Coronary artery (tissue), 2 donors: Measurements from ENCODE around the gene CDH4.

Experiments
- DNase-seq: peaks from one replicate; pipeline ENCODE4 v3.0.0-alpha.2; 2017; ENCODE audit warnings: low spot score
- H3K27ac ChIP-seq, 2 donors: fragments of 200-600 bp; sonication (generic); one replicate each; pipeline ENCODE4 v1.5.1; 2016 to 2019
- H3K4me3 ChIP-seq: fragments of 200-600 bp; sonication (generic); 2 replicates; pipeline ENCODE4 v1.5.1; 2016; ENCODE audit warnings: mild to moderate bottlenecking, moderate library complexity
- CTCF ChIP-seq: fragments of 200-600 bp; sonication (generic); IDR thresholded peaks from one replicate; pipeline ENCODE4 v1.5.1; 2019; ENCODE audit warnings: antibody characterized with exemption

The CDH4 gene

DNA sequence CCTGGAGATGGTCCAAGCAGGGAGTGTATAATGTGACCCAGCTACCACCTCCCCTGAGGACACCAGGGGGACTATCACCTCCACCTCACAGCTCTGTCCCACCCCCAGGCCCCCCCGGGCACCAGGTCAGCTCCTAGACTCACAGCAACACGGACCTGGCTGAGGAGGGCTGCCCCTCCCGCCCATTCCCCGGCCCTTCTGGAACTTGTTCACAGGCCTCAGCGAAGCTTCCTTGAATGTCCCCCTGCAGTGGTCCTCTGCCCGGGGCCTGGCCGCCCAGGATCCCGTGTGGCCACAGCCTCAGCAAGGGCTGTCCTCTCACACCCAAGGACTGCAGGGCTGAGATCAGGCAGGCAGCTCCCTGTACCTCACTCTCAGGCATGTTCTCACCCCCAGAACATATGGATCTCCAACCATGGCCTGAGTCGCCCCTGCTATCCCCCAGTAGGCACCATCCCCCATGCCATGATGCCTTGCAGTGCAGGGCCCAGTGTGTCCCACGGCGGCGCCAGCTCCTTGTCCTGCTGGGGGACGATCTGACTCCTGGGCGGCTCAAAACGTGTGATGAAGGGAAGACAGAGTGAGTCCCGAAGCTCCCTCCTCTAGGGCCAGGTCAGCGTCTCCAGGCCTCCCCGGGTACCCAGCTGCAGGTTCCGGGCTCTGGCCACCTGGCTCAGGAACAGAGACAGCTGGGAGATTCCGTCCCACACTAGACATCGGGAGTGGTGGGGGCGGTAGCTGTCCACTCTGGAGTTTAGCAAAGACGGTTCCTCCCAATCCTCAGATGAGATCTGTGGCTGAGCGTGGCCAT lies 655.2 kb downstream of the CDH4 start:
- no peak overlapping the region for H3K4me3 ChIP-seq
- DNase-seq, result no peak
- no peak overlapping the region for H3K27ac ChIP-seq
- TF ChIP-seq CTCF, result no peak

DNA sequence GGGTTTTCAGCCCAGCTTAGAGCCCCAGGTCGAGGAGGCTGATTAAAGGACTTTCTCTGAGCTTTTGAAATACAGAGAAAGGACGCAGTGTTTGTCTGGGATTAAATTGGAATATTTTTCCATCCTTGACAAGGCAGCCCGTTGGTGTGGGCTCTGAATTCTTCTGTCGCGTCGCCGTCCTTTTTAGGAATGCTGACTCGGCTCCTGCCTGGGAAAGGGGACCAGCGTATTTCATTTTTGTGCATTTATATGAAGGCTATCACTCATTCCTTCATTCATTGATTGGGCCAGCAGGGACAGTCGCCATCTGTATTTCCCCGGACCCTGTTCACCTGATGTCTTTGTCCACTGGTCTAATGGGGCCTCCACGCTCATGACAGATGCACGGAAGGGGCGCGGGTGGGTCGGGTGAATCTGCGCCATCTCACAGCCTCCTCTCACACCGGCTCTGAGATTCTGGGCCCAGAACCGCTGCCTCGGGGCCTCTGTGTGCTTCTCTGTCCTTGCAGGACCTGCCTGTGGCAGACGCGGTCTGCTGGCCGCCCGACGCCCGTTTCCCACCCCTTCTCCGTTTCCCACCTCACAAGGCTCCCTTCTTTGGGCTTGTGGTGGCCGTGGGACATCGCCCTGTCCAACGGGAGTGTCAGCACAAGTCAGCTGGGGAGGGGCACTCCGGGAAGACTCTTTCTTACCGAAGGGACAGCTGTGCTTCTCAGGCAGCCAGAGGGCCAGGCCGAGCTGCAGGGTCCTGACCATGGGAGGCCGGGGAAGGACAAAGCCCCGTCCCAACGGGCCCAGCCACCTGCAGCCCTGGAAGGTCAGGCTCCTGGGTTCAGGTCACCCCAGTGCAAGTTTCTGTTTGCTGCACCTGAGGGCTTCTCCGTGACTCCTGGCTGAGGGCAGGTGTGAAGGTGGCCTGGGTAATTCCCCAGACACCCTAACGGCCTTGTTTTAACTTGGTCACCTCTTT lies 656.3 kb downstream of the CDH4 start:
- Histone ChIP-seq H3K27ac (no peak overlapping the region), H3K4me3 (no peak overlapping the region)
- no peak for DNase-seq
- TF ChIP-seq CTCF, result no peak

GRCh38 chr20:61909028-61909427 lies 657.0 kb downstream of the CDH4 start:
- TF ChIP-seq CTCF, result no peak
- H3K4me3 ChIP-seq, result no peak overlapping the region
- no peak overlapping the region for H3K27ac ChIP-seq
- DNase-seq, result no peak

- H3K4me3 ChIP-seq, result no peak overlapping the region
- no peak for DNase-seq
- no peak for TF ChIP-seq CTCF
- no peak overlapping the region for H3K27ac ChIP-seq
Observed at GRCh38 chr20:61909821-61910220, 657.8 kb downstream of the CDH4 start.

DNA sequence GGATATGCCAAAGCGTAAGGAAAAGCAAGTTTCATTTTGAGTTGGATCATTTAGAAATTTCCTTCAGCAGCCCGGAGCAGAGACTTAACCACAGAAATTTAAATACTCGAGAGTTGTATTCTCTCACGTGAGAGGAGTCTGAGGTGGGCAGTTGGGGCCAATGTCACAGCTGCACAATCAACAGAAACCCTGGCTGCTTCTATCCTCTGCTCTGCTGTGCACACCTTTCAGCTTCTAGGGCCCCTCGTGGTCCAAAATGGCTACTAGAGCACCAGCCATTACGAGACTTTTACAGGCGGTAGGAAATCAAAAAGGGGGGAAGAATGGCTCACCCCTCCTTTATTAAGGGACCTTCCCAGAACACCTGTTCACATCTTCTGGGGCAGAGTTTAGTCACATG lies 659.8 kb downstream of the CDH4 start:
- no peak for DNase-seq
- no peak overlapping the region for H3K27ac ChIP-seq
- H3K4me3 ChIP-seq, result no peak overlapping the region
- TF ChIP-seq CTCF, result no peak

DNA sequence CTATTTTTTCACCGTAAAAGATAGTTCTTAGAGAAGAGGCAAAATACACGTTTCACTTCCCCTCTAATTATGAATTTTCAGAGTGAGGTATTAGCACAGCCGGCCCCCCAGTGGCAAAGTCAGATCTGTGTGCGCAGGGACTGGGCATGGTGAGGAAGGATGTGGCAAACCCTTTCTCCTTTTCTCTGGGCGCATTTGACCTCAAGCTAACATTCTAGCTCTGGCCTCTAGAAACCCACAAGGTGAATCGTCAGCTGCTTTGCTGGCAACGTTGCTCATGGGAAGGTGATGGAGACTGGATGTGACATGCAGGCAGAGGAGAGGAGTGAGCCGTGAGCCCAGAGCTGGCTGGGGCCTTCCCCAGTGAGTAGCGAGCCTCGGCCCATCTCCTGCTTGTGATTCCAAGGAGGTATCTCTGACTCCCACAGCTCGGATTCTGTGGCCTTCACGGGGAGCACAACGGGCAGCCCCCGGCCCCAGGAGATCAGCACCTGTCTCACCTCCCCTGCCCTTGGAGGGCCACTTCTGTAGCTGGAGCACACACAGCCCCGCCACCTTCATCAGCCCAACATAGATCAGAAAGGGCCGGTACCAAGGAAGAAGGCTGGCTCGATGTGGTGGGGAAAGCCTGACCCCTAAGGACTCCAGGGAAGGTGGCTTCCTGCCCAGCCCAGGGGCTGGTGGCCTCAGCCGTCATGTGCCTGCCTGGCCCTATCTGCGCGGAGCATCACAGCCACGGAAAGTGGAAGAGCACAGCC lies 660.8 kb downstream of the CDH4 start:
- no peak overlapping the region for H3K27ac ChIP-seq
- no peak for DNase-seq
- H3K4me3 ChIP-seq, result no peak overlapping the region
- TF ChIP-seq CTCF, result no peak
